Mesodermal cell (in vitro differentiated cells): ENCODE measurements around the gene GLCCI1.

Experiments
- H3K27ac ChIP-seq: 2 replicates; pipeline ENCODE4 v1.7.0; 2013; ENCODE audit warnings: mild to moderate bottlenecking, low read depth, low read length, moderate library complexity; ENCODE audit not compliant: severe bottlenecking
- H3K36me3 ChIP-seq: 2 replicates; pipeline ENCODE4 v1.7.1; 2013; ENCODE audit warnings: mild to moderate bottlenecking, low read length, moderate library complexity; ENCODE audit not compliant: control insufficient read depth, insufficient read depth
- H3K4me1 ChIP-seq: one replicate; pipeline ENCODE4 v1.7.1; 2013; ENCODE audit warnings: mild to moderate bottlenecking, low read length; ENCODE audit not compliant: insufficient read depth, control insufficient read depth, poor library complexity, severe bottlenecking
- H3K4me3 ChIP-seq: 2 replicates; pipeline ENCODE4 v1.7.0; 2013; ENCODE audit warnings: low read length, control low read depth, mild to moderate bottlenecking; ENCODE audit not compliant: insufficient read depth, poor library complexity, severe bottlenecking; ENCODE audit errors: extremely low read depth
- H3K9me3 ChIP-seq: 2 replicates; pipeline ENCODE4 v1.7.1; 2013; ENCODE audit warnings: mild to moderate bottlenecking, low read length, moderate library complexity; ENCODE audit not compliant: control insufficient read depth
- WGBS, 2 experiments: methylation state at CpG; one replicate each; pipeline ENCODE4 v1.1.5; 2013; ENCODE audit warnings: missing lambda C conversion rate in 2 of 2; ENCODE audit not compliant: insufficient coverage in 2 of 2; 5-methylcytosine and 5-hydroxymethylcytosine counted together

GLCCI1 gene

GRCh38 chr7:8131694-8132605 is 163.4 kb downstream of the GLCCI1 start:
- Histone ChIP-seq H3K9me3 (no peaks in the 10 kb centered on the region), H3K4me1 (peaks cover 5% of the 10 kb centered on the region), H3K4me3 (no peak overlapping the region), H3K36me3 (no peaks in the 10 kb centered on the region), H3K27ac (no peak overlapping the region)
- 89 to 96% methylated on average over 2 to 3 of the region's 5 CpGs for WGBS, 2 experiments

DNA sequence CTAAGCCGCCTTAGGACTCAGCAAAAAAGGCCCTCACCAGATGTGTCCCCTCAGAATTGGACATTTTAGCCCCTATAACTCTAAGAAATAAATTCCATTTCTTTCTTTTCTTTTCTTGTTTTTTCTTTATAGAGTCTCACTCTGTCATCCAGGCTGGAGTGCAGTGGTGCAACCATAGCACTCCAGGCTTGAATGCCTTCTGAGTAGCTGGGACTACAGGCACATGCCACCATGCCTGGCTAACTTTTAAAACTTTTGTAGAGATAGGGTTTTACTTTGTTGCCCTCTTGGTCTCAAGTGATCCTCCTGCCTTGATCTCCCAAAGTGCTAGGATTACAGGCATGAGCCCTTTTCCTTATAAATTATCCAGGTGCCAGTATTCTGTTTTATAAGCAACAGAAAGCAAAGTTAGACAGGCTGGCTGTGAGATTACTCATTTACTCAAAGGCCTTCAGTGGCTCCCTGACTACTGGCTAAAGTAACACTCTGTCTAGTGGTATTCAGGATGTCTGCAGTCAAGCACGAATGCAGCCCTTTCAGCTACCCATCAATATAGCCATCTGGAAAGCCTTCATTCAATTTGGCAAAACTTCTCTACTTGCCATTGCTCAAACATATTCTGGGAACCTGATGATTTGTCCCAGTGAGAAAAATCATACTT is 164.7 kb downstream of the GLCCI1 start:
- no peaks in the 10 kb centered on the region for H3K9me3 ChIP-seq
- H3K4me1 ChIP-seq, result peaks cover 5% of the 10 kb centered on the region
- WGBS, 2 experiments, result 83 to 100% methylated on average over 1 to 2 of the region's 2 CpGs
- no peak overlapping the region for H3K27ac ChIP-seq
- H3K36me3 ChIP-seq, result no peaks in the 10 kb centered on the region
- no peak overlapping the region for H3K4me3 ChIP-seq

GRCh38 chr7:8134089-8134733 is 165.6 kb downstream of the GLCCI1 start:
- Histone ChIP-seq H3K27ac (no peak overlapping the region), H3K9me3 (no peaks in the 10 kb centered on the region), H3K36me3 (no peaks in the 10 kb centered on the region), H3K4me1 (peaks cover 5% of the 10 kb centered on the region), H3K4me3 (no peak overlapping the region)
- 68 to 74% methylated on average over 5 to 6 of the region's 10 CpGs for WGBS, 2 experiments

GRCh38 chr7:8135417-8135816 is 166.8 kb downstream of the GLCCI1 start:
- Histone ChIP-seq H3K36me3 (no peaks in the 10 kb centered on the region), H3K9me3 (no peaks in the 10 kb centered on the region), H3K4me3 (no peak overlapping the region), H3K4me1 (peaks cover 5% of the 10 kb centered on the region), H3K27ac (no peak overlapping the region)
- 92 to 95% methylated on average over 3 of the region's 3 CpGs for WGBS, 2 experiments

- H3K27ac ChIP-seq, result no peak overlapping the region
- H3K4me1 ChIP-seq, result peaks cover 5% of the 10 kb centered on the region
- H3K9me3 ChIP-seq, result no peaks in the 10 kb centered on the region
- WGBS, 2 experiments, result 93 to 94% methylated on average over 5 to 11 of the region's 12 CpGs
- H3K36me3 ChIP-seq, result no peaks in the 10 kb centered on the region
- no peak overlapping the region for H3K4me3 ChIP-seq
Observed at GRCh38 chr7:8136051-8136730, 167.6 kb downstream of the GLCCI1 start.
